COR-L47 (cell line): ENCODE data around the gene PID1.
"Not testable (repeated sequence)": the region's sequence is repeated elsewhere in the genome, so short reads cannot be mapped to it uniquely, and the experiment has no call there.

Experiments used
- DNase-seq: peaks from one replicate; lab custom pipeline; 2025; lab: John Stamatoyannopoulos, UW

PID1 gene

GRCh38 chr2:229111744-229112143 lies 159.3 kb downstream of the PID1 start:
- no peak for DNase-seq

GRCh38 chr2:229109195-229109594 lies 161.9 kb downstream of the PID1 start:
- DNase-seq, result no peak

GRCh38 chr2:229107601-229108000 lies 163.5 kb downstream of the PID1 start:
- no peak for DNase-seq

GRCh38 chr2:229104974-229105387 lies 166.1 kb downstream of the PID1 start:
- DNase-seq, result no peak

GRCh38 chr2:229104025-229104424 lies 167.1 kb downstream of the PID1 start:
- no peak for DNase-seq

GRCh38 chr2:229101314-229101713 lies 169.8 kb downstream of the PID1 start:
- no peak for DNase-seq

GRCh38 chr2:229099231-229099630 lies 171.9 kb downstream of the PID1 start:
- DNase-seq, result no peak

GRCh38 chr2:229098801-229099200 lies 172.3 kb downstream of the PID1 start:
- DNase-seq, result no peak

- no peak for DNase-seq
Measured at GRCh38 chr2:229096409-229097066, 174.5 kb downstream of the PID1 start.

- DNase-seq, result no peak
Measured at GRCh38 chr2:229095472-229095871, 175.6 kb downstream of the PID1 start.

- no peak for DNase-seq
Measured at GRCh38 chr2:229090225-229090624, 180.9 kb downstream of the PID1 start.

GRCh38 chr2:229089776-229090175 lies 181.3 kb downstream of the PID1 start:
- no peak for DNase-seq

- no peak for DNase-seq
Measured at GRCh38 chr2:229088966-229089700, 182.0 kb downstream of the PID1 start.

- no peak for DNase-seq
Measured at GRCh38 chr2:229088517-229088913, 182.6 kb downstream of the PID1 start.

- no peak for DNase-seq
Measured at GRCh38 chr2:229087843-229088516, 183.1 kb downstream of the PID1 start.

- no peak for DNase-seq
Measured at GRCh38 chr2:229087267-229087666, 183.8 kb downstream of the PID1 start.

GRCh38 chr2:229085439-229085838 lies 185.6 kb downstream of the PID1 start:
- DNase-seq, result no peak

GRCh38 chr2:229084447-229084846 lies 186.6 kb downstream of the PID1 start:
- DNase-seq, result no peak

- peak; percentile 10 for DNase-seq
Measured at GRCh38 chr2:229083606-229084340, 187.3 kb downstream of the PID1 start.

GRCh38 chr2:229081411-229081810 lies 189.7 kb downstream of the PID1 start:
- DNase-seq, result no peak

- no peak for DNase-seq
Measured at GRCh38 chr2:229080172-229080571, 190.9 kb downstream of the PID1 start.

- not testable (repeated sequence) for DNase-seq
Measured at GRCh38 chr2:229076886-229077285, 194.2 kb downstream of the PID1 start.
